Measurements from ENCODE around the gene SGCD. TPM values are rescaled to one million over a fixed set of nuclear protein-coding genes. Genes with fewer than 3 reads are reported as not detected.

SGCD gene
- total and polyA plus RNA-seq, 9 of the 15 experiments (the other 6 are each of a cell fraction or from before 2014, with no cell fraction given) = not detected

DNA sequence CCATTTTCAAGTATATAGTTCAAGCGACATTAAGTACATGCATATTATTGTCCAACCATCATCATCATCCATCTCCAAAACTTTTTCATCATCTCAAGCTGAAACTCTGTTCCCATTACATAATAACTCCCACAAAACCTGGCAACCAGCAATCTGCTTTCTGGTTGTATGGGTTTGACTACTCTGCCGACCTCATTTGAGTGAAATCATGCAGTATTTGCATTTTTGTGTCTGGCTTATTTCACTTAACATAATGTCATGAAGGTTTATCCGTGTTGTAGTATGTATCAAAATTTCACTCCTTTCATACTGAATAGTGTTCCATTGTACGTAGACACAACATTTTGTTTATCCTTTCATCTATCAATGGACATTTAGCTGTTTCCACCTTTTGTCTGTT lies 74.8 kb downstream of the SGCD start (continued):
- TF ChIP-seq ZZZ3 (IDR thresholded peaks at IDR 0.05) (no peak), ZBTB8A (IDR thresholded peaks at IDR 0.05; ENCODE audit: partially characterized antibody) (no peak)

- TF ChIP-seq NR0B1 (IDR thresholded peaks at IDR 0.05; ENCODE audit: partially characterized antibody) (no peak), SP2 (IDR thresholded peaks at IDR 0.05; ENCODE audit: extremely low read depth, low read depth, low read length, poor library complexity, severe bottlenecking) (no peak), RFX1 (IDR thresholded peaks at IDR 0.05) (peak; percentile 55), DACH1 (IDR thresholded peaks at IDR 0.05; ENCODE audit: partially characterized antibody) (no peak)
- Histone ChIP-seq H3K9me3 (replicated peaks; ENCODE audit: control insufficient read depth, insufficient read depth, low read depth, low read length) (no peaks in the 10 kb centered on the region; the same call in 1 of the 2 replicates), H3K79me2 (ENCODE audit: control insufficient read depth, insufficient read depth, low read length) (no peaks in the 10 kb centered on the region), H3K4me3 (no peak overlapping the region), H3K4me1 (replicated peaks in 1 of 2; ENCODE audit: control insufficient read depth in 2 of 2, insufficient read depth in 2 of 2, low read length in 2 of 2) (no peaks in the 10 kb centered on the region), H3K4me2 (ENCODE audit: insufficient read depth, low read length) (no peak overlapping the region), H3K36me3 (ENCODE audit: control insufficient read depth, insufficient read depth, low read length) (no peaks in the 10 kb centered on the region), H3K9me1 (ENCODE audit: control insufficient read depth, insufficient read depth, low read length) (no peaks in the 10 kb centered on the region), H3K27ac (ENCODE audit: extremely low read depth, low read depth, low read length) (no peak overlapping the region), H2AFZ (ENCODE audit: low read depth, low read length) (no peak overlapping the region), H4K20me1 (replicated peaks; ENCODE audit: control insufficient read depth, insufficient read depth, low read length) (no peaks in the 10 kb centered on the region), H3K27me3 (ENCODE audit: control insufficient read depth in 2 of 2, insufficient read depth in 2 of 2, low read length in 2 of 2) (no peaks in the 10 kb centered on the region), H3K9ac (ENCODE audit: insufficient read depth in 1 of 2, low read depth in 2 of 2, low read length in 2 of 2) (no peak overlapping the region)
- POLR2A ChIA-PET = no interaction called here
- intact Hi-C loops (cut with micrococcal nuclease) (no loop called here), in situ Hi-C loops (cut with MboI) (no loop called here)
- BruUV-seq (replicated peaks) = no TSS peak
- FAIRE-seq (no peak), DNase-seq (ENCODE audit: extremely low read depth in 1 of 4, low spot score in 3 of 4) (peak in 1 of 4 experiments; percentile 1), ATAC-seq (no peak)
- 10% methylated on average over 8 of the region's 8 CpGs for WGBS (ENCODE audit: insufficient coverage, low coverage, missing lambda C conversion rate)
- CTCF ChIA-PET (ENCODE audit: low intra/inter-chr PET ratio) = no interaction called here
Measured at GRCh38 chr5:156402387-156402921, 75.5 kb downstream of the SGCD start.
